Right renal pelvis (tissue), 4 donors: ENCODE measurements around the gene PIGB. TPM values are rescaled to one million over a fixed set of nuclear protein-coding genes. Genes with fewer than 3 reads are reported as not detected.
"Not testable (repeated sequence)": the region's sequence is repeated elsewhere in the genome, so short reads cannot be mapped to it uniquely, and the experiment has no call there.

Source experiments
- DNase-seq, 4 donors: peaks; one replicate each; pipeline ENCODE4 v3.0.0-alpha.2; 2013; ENCODE audit warnings: low read depth in 4 of 4, low spot score in 3 of 4, missing footprints in 1 of 4
- polyA plus RNA-seq, 4 donors: library from polyadenylated mRNA; unstranded; fragments of 120-200 nt; gene quantifications; one replicate each; pipeline ENCODE4 v1.2.1, GENCODE V29; 2013; ENCODE audit not compliant: insufficient read length in 4 of 4

Gene PIGB
- polyA plus RNA-seq = 10 to 100 TPM; 17.2 to 22.6 (median 19.5) TPM

GRCh38 chr15:55318588-55319494 is at the start of gene PIGB, which contains the start of gene PIGBOS1:
PIGB (plus strand) TSS chr15:55319222; CDS start chr15:55319251, 29 bp downstream.
PIGBOS1 (minus strand) TSS chr15:55319123; CDS start chr15:55317792, 1,331 bp downstream.
- DNase-seq = peak; percentile 81 to 85 (median 83)

DNA sequence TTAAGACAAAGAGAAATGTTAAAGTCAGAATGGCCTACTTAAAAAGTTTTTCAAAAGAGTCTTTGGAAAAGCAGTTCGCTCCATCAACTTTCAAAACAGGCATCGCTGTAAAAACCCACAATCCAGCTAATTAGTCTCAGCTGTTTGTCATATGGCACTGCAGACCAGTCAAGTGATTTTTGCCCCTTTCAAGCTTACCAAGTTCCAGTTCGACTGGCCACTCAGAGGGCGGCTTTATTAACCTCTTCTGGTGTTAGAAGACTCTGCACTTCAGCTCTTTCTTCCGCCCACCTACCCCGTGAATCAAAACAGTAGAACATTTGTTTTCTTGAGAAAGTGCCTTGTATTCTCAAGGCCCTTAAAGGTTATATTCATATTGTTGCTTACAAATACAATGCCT is 48.7 kb upstream of the PIGB start:
- DNase-seq = no peak

DNA sequence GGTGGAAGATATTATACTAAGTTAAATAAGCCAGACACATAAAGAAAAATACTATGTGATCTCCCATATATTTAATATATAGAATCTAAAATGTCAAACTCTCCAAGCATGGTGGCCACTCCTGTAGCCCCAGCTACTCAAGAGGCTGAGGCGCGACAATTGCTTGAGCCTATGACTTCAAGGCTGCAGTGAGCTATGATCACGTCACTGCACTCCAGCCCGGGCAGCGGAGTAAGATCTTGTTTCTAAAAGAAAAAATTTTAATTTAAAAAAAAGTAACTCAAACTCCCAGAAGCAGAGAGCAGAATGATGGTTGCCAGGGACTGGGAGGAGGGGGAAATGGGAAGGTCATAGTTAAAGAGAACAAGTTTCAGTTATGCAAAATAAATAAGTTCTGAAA is 42.7 kb upstream of the PIGB start:
- DNase-seq = no peak

DNA sequence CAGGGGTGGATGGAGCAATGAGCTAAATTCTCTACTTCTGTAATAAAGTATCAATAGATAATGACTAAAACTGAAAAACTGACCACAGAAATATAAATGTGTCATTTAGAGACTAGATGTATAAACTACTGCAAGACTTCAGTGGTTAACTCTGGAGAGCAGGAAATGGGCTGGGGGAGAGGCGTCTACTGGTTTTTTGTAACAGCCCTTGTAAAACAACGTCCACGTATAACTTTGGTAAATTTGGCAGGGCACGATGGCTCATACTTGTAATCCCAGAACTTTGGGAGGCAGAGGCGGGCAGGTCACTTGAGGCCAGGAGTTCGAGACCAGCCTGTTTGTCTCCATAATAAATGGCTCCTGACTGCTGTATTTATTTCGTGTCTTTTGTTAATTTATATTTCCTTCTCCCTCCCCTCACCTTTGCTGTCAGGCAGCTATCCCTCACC is 41.9 kb upstream of the PIGB start:
- DNase-seq = no peak

DNA sequence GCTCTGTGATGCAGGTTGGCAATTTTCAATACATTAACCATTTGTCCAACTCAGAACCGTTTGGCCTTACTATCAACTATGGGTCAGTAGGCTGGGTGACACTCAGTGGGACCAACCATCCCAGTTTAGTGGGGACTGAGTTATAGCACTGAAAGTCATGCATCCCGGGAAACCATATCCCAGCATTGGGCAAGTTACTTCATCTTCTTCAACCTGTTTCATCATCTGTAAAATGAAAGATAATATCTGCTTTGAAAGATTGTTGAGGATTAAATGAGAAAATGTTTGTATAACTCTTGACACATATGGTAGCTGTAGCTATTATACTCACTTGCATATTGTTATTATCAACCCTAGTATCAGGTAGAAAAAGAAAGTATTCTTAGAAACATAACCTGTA is 41.3 kb upstream of the PIGB start:
- no peak for DNase-seq

DNA sequence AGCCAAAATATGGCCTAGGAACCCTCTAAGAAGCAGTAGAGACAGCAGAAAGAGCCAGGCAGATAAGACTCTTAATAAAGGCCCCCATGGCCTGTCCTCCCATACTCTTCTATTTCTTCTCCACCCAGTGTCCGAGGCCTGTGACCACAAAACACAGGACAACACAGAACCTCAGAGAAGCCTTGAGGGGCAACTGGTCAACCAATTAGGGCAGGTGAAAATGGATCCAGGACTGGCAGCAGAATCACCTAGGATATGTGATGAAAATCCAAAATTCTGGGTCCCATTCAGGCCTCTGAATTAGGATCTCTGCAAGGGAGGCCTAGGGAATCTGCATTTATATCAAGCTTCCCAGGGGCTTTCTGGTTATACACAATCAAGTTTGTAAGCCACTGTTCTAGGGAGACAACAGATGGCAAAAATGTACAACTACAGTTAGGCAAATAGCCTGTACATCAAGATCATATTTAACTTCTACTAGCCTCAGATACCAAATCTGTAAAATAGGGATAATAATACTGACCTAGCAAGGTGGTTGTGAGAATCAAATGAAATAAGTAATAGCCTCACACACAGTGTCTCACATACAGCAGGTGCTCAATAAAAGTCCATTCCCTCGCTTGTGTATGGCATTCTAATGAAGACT is 39.8 kb upstream of the PIGB start:
- no peak for DNase-seq

DNA sequence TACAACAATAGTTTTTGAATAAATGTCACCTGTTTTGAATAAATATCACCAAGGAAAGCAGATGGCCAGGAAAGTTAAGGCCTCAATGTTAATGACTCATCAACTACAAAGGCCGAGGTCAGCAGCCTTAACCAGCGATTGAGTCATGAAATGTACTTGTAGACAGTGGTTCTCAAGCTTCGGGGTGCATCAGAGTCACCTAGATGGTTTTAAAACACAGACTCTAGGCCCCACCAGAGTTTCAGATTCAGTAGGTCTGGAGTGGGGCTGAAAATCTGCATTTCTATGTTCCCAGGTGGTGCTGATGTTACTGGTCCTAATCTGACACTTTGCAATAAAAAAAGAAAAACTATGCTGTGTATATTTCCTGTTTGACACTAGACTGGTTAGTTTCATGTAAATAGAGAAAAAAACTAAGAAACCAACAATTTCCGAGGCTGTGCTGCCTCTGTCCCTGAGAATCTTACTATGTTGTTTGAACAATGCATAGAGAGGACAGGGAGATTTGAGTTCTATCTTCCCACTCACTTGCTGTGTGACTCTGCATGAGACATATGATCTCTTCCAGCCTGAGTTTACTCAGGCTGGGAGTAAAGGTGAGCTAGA is 39.2 kb upstream of the PIGB start:
- no peak for DNase-seq

DNA sequence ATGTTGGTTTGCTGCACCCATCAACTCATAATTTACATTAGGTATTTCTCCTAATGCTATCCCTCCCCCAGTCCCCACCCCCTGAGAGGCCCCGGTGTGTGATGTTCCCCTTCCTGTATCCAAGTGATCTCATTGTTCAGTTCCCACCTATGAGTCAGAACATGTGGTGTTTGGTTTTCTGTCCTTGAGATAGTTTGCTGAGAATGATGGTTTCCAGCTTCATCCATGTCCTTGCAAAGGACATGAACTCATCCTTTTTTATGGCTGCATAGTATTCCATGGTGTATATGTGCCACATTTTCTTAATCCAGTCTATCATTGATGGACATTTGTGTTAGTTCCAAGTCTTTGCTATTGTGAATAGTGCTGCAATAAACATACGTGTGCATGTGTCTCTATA is 38.4 kb upstream of the PIGB start:
- not testable (repeated sequence) for DNase-seq

DNA sequence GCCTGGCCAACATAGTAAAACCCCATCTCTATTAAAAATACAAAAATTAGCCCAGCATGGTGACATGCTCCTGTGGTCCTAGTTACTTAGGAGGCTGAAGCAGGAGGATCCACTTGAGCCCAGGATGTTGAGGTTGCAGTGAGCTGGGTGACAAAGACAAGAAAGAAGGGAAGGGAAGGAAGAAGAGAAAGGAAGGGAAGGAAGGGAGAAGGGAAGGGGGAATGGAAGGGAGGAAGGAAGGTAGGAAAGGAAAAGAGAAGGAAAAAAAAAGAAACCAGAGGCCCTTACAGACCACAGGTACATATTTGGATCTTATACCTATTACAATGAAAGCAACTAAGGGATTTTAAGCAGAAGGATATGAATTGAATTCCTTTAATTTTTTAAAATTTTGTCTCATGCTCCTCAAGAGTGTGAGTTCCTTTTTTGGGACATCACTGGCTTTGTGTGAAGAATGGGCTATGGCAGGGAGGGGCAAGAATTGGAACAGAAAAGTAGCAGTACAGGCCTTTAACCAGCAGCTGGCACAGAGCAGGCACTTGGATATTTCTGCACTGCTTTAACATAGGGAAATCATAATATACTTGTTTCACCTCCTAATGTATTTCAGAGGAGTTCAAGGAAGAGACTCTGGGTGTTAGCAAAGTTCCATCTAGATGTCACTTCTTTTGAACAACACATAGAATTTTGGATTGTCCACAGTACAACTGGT is 37.3 kb upstream of the PIGB start:
- no peak for DNase-seq

GRCh38 chr15:55282284-55282833 is 36.7 kb upstream of the PIGB start:
- DNase-seq = no peak

DNA sequence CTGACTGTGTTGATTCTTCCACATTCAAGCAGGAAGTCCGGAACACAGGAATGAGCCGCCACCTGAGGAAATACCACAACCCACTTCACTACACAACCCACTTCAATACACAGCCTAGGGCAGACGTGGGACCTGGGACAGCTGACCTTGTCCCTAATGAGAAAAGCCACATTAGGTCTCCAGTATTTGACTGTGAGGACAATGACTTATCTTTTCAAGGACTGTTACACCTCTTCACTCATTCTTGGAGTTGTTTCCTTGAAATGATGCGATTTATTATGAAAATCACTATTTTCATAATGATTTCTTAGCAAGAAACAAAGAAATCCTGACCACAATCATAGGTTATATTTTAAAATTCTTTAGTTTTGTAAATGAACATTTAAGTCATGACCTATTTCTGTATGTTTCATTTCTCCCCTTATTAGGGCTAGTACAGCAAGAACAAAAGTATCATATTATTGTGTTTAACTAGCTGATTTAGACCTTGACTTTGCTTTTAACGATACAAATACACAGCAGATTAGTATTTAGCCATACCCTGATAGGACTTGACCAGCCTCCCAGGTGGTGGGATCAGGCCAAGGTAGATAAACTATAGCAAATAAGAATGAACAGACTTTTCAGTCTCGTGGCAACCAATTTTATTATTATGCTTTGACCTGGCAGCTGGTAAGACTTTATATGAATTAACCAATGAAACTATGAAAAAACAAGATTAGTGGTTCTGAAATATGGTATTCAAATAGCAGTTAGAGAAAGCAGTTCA is 35.5 kb upstream of the PIGB start:
- no peak for DNase-seq

DNA sequence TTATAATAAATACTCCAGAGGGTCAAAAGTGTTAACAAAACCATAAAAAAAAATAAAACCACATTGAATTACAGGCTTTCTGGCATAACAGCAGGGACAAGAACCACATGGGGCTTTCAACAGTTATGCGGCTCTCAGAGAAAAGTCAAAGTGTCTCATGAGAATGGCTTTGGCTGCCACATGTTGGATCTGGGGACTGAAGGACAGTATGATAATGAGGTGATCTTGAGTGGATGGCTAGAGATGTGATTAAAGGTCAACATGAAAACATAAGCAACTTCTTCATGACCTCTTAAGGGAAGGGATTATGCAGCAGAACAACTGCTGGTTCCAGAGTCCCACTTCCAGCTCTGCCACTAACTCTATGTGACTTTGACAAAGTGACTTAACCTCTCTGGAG is 34.6 kb upstream of the PIGB start:
- DNase-seq = no peak

GRCh38 chr15:55286442-55287189 is 32.4 kb upstream of the PIGB start:
- DNase-seq = not testable (repeated sequence)

- no peak for DNase-seq
These were observed 30.9 kb upstream of the PIGB start for GRCh38 chr15:55288006-55288717.

- peak in 2 of 4 donors; percentile 9 to 25 for DNase-seq
These were observed 29.8 kb upstream of the PIGB start for GRCh38 chr15:55289011-55289745.

- DNase-seq = peak; percentile 41 to 63 (median 57)
These were observed 29.1 kb upstream of the PIGB start, which contains the start of gene RAB27A for GRCh38 chr15:55289746-55290527. RAB27A (minus strand) TSS chr15:55289813; CDS start chr15:55234934, 54,879 bp downstream.
